ENCODE results near the gene NUDT13.

The NUDT13 gene

DNA sequence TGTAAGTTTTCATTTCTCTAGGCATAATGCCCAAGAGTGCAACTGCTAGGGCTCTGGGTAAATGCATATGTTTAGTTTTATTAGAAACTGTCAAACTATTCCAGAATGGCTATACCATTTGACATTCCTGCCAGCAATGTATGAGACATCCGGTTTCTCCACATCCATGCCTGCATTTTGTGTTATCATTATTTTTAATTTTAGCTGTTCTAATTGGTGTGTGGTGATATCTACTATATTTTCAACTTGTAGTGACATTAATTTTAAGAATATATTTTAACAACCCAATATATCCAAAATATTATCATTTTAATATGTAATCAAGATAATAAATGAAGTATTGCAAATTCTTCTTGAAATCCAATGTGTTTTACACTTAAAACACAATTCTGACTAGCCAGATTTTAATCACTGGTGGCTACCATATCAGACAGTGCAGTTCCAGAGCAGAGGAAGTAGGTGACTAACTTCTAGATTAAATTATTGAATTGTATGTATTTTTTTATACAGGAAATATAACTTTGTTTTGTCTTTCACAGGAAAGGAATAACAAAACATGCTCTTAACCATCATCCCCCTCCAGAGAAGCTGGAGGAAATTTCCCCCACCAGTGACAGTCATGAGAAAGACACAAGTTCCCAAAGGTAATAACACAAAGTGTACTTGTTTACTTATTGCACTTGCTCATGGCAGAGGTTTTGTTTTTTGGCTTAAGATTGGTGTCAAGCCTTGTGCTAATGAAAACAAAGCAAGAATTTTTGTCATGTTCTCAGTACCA is 64.1 kb downstream of the NUDT13 start:
- Histone ChIP-seq H2AFZ (no peak overlapping the region), H3K27me3 (ENCODE audit: control insufficient read depth, insufficient read depth, low read length) (no peaks in the 10 kb centered on the region), H3K9ac (no peak overlapping the region), H3K4me3 (ENCODE audit: low read depth, low read length) (no peak overlapping the region), H3K36me3 (ENCODE audit: control insufficient read depth, insufficient read depth, low read length) (no peaks in the 10 kb centered on the region), H3K79me2 (no peaks in the 10 kb centered on the region), H3K27ac (no peak overlapping the region), H3K4me2 (ENCODE audit: low read length) (no peak overlapping the region), H3K9me3 (ENCODE audit: control insufficient read depth, low read length) (no peaks in the 10 kb centered on the region), H3K4me1 (no peaks in the 10 kb centered on the region)
- TF ChIP-seq, protein P1, sequence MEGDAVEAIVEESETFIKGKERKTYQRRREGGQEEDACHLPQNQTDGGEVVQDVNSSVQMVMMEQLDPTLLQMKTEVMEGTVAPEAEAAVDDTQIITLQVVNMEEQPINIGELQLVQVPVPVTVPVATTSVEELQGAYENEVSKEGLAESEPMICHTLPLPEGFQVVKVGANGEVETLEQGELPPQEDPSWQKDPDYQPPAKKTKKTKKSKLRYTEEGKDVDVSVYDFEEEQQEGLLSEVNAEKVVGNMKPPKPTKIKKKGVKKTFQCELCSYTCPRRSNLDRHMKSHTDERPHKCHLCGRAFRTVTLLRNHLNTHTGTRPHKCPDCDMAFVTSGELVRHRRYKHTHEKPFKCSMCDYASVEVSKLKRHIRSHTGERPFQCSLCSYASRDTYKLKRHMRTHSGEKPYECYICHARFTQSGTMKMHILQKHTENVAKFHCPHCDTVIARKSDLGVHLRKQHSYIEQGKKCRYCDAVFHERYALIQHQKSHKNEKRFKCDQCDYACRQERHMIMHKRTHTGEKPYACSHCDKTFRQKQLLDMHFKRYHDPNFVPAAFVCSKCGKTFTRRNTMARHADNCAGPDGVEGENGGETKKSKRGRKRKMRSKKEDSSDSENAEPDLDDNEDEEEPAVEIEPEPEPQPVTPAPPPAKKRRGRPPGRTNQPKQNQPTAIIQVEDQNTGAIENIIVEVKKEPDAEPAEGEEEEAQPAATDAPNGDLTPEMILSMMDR (IDR thresholded peaks at IDR 0.05) = no peak
